ENCODE results near the gene PAPLN. TPM values are rescaled to one million over a fixed set of nuclear protein-coding genes. Genes with fewer than 3 reads are reported as not detected.

Gene PAPLN
- total and polyA plus RNA-seq, 2 experiments from 2014 or later: 2.8 to 13.2 TPM

DNA sequence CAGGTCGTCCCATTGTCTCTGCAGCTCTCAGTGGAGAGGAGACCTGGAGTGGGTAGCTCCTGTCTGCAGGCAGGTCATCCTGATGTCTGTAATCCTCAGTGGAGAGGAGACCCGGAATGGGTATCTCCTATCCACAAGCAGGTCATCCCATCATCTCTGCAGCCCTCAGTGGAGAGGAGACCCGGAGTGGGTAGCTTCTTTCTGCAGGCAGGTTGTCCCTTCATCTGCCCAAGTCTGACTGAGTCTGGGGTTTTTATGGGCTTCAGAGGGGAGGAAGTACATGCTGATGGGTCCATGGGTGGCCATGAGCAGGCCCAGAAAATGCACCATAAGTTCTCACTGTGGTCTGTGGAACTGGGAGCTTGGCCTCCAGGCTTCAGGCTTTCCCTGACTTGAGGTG lies 28.9 kb upstream of the PAPLN start:
- Histone ChIP-seq H2AFZ (no peak overlapping the region), H3K36me3 (ENCODE audit: insufficient read depth) (peaks cover 21% of the 10 kb centered on the region), H3K4me2 (no peak overlapping the region), H3K4me3 (no peak overlapping the region), H4K20me1 (replicated peaks; ENCODE audit: insufficient read depth) (no peaks in the 10 kb centered on the region), H3K4me1 (ENCODE audit: insufficient read depth) (no peaks in the 10 kb centered on the region), H3K9me2 (ENCODE audit: insufficient read depth) (no peaks in the 10 kb centered on the region), H3K27me3 (ENCODE audit: insufficient read depth) (no peaks in the 10 kb centered on the region), H3K27ac (ENCODE audit: low read depth) (no peak overlapping the region), H3F3A (replicated peaks; ENCODE audit: low read depth) (no peaks in the 10 kb centered on the region), H3K79me2 (replicated peaks; ENCODE audit: insufficient read depth) (no peaks in the 10 kb centered on the region)
- H3K27me3 Mint-ChIP-seq (ENCODE audit: insufficient read depth, low read depth, poor library complexity): peaks cover 1% of the 10 kb centered on the region
- peaks cover 3% of the 10 kb centered on the region; the same call in 2 of the 3 replicates for H3K4me1 Mint-ChIP-seq
- H3K36me3 Mint-ChIP-seq (ENCODE audit: low read depth): peaks cover 62% of the 10 kb centered on the region
- ATAC-seq (no peak), DNase-seq (ENCODE audit: low spot score) (no peak)
- no peak for TF ChIP-seq NANOG (IDR thresholded peaks at IDR 0.05; ENCODE audit: borderline replicate concordance)
- H3K27ac Mint-ChIP-seq: no peak overlapping the region
- peaks cover 17% of the 10 kb centered on the region; the same call in 2 of the 3 replicates for H3K9me3 Mint-ChIP-seq
- H3K4me3 Mint-ChIP-seq: no peak overlapping the region

DNA sequence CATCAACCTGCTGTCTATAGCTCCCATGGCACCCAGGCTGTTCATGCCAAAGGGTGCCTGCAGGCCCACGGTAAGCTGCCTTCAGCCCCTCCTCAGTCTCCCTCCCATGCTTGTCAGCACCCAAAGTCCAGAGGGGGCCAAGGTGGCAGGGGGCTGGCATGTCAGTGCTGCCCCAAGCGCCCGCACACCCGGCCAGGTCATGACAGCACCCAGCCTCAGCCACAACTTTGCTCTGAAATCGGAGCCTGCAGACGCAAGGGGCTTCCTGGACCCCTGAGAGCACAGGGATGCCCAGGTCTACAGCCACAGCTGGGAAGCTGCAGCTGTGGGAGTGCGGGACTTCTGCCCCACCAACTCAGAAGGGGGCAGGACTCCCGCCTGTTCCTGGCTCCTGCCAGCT lies 28.5 kb upstream of the PAPLN start:
- peaks cover 60% of the 10 kb centered on the region for H3K36me3 Mint-ChIP-seq (ENCODE audit: low read depth)

More for the DNA sequence above, 28.5 kb upstream of the PAPLN start:
- no peak overlapping the region for H3K4me3 ChIP-seq
- H3K27me3 ChIP-seq (ENCODE audit: insufficient read depth): no peaks in the 10 kb centered on the region
- H3K79me2 ChIP-seq (replicated peaks; ENCODE audit: insufficient read depth): no peaks in the 10 kb centered on the region
- peaks cover 17% of the 10 kb centered on the region; the same call in 2 of the 3 replicates for H3K9me3 Mint-ChIP-seq
- peaks cover 1% of the 10 kb centered on the region for H3K27me3 Mint-ChIP-seq (ENCODE audit: insufficient read depth, low read depth, poor library complexity)
- H3K4me1 ChIP-seq (ENCODE audit: insufficient read depth): no peaks in the 10 kb centered on the region
- no peak overlapping the region for H3K27ac ChIP-seq (ENCODE audit: low read depth)
- TF ChIP-seq CREB1 (CRISPR knock-in tag; IDR thresholded peaks at IDR 0.05; ENCODE audit: low read depth) (no peak), NANOG (IDR thresholded peaks at IDR 0.05; ENCODE audit: borderline replicate concordance) (no peak), EZH2 (IDR thresholded peaks at IDR 0.05; ENCODE audit: low read depth, unreplicated experiment) (no peak), ZNF462 (CRISPR knock-in tag; IDR thresholded peaks at IDR 0.05) (no peak), POLR2AphosphoS5 (IDR thresholded peaks at IDR 0.05; ENCODE audit: low read depth) (no peak), STAT1 (IDR thresholded peaks at IDR 0.05; ENCODE audit: unreplicated experiment) (no peak), REST (IDR thresholded peaks at IDR 0.05; ENCODE audit: unreplicated experiment) (no peak)
- H3F3A ChIP-seq (replicated peaks; ENCODE audit: low read depth): no peaks in the 10 kb centered on the region
- H3K9me2 ChIP-seq (ENCODE audit: insufficient read depth): no peaks in the 10 kb centered on the region
- no peak overlapping the region for H3K27ac Mint-ChIP-seq
- peaks cover 21% of the 10 kb centered on the region for H3K36me3 ChIP-seq (ENCODE audit: insufficient read depth)
- H4K20me1 ChIP-seq (replicated peaks; ENCODE audit: insufficient read depth): no peaks in the 10 kb centered on the region
- H3K4me1 Mint-ChIP-seq: no peaks in the 10 kb centered on the region
- DNase-seq (ENCODE audit: low spot score): no peak
- H3K4me3 Mint-ChIP-seq: no peak overlapping the region
- no peak overlapping the region for H3K4me2 ChIP-seq
- no peak overlapping the region for H2AFZ ChIP-seq
- no peak for ATAC-seq

Measured in GM23338 (cell line).